ENCODE results near the gene ACOXL.
A peak's percentile ranks its signal among the peaks of the same experiment; 100 is the strongest.

- TF ChIP-seq TAF1 (IDR thresholded peaks at IDR 0.05; ENCODE audit: borderline replicate concordance, low read depth, low read length) (no peak), POLR2A (IDR thresholded peaks at IDR 0.05; ENCODE audit: low read depth, low read length) (0 out of 2 replicates have a peak, but pooled peaks have one; percentile 41), POLR2AphosphoS5 (IDR thresholded peaks at IDR 0.05; ENCODE audit: low read depth, low read length) (peak; percentile 53; the same call in 1 of the 2 replicates)
These were observed 125.9 kb downstream of the ACOXL start for GRCh38 chr2:110858135-110858725.
